Panc1 (cell line): Measurements from ENCODE around the gene HILPDA. TPM values are rescaled to one million over a fixed set of nuclear protein-coding genes. Genes with fewer than 3 reads are reported as not detected.

Source experiments
- ATAC-seq: fragments of 200-7000 bp; cut with Tn5 transposase; 2 replicates; pipeline ENCODE4 v1.9.1; 2020; ENCODE audit warnings: mild to moderate bottlenecking, moderate library complexity
- BruUV-seq: library from RNA; stranded (reverse); fragments of 400-500 nt; replicated peaks from 2 replicates; lab custom pipeline; 2021; lab: Mats Ljungman, UMichigan
- CTCF ChIA-PET: fragments of 300-600 bp; sonication (Branson Sonifier 250); formaldehyde crosslinking; loops from one replicate; lab custom pipeline; 2022; ENCODE audit warnings: antibody characterized with exemption; lab: Charles Lee
- POLR2A ChIA-PET: fragments of 300-600 bp; sonication (Branson Sonifier 250); formaldehyde crosslinking; loops from one replicate; lab custom pipeline; 2022; ENCODE audit warnings: antibody characterized with exemption; lab: Charles Lee
- DNase-seq: peaks from one replicate; pipeline ENCODE4 v3.0.0-alpha.2; 2010; ENCODE audit warnings: low read depth, low spot score
- H3K27ac ChIP-seq: 2 replicates; pipeline ENCODE4 v1.5.1; 2011; ENCODE audit warnings: mild to moderate bottlenecking, low read length, inconsistent platforms
- H3K27me3 ChIP-seq: fragments of 200-500 bp; sonication (Bioruptor generic); 2 replicates; pipeline ENCODE4 v1.6.0; 2014; ENCODE audit warnings: low read length, inconsistent platforms; ENCODE audit not compliant: control insufficient read depth, insufficient read depth
- H3K36me3 ChIP-seq: fragments of 200-500 bp; sonication (Bioruptor generic); 2 replicates; pipeline ENCODE4 v1.5.1; 2014; ENCODE audit warnings: inconsistent platforms, mild to moderate bottlenecking, low read length, moderate library complexity; ENCODE audit not compliant: control insufficient read depth, insufficient read depth
- H3K4me1 ChIP-seq: 2 replicates; pipeline ENCODE4 v1.5.1; 2011; ENCODE audit warnings: inconsistent platforms, mild to moderate bottlenecking, low read length, moderate library complexity; ENCODE audit not compliant: control insufficient read depth, insufficient read depth
- H3K4me3 ChIP-seq, 2 experiments: 2 replicates each; pipeline ENCODE4 v1.5.1; 2011 to 2012; ENCODE audit warnings: low read depth in 2 of 2, low read length in 2 of 2, mild to moderate bottlenecking in 2 of 2, inconsistent platforms in 1 of 2, moderate library complexity in 1 of 2
- H3K9me3 ChIP-seq: fragments of 200-500 bp; sonication (Bioruptor generic); 2 replicates; pipeline ENCODE4 v1.5.1; 2014; ENCODE audit warnings: low read depth, mild to moderate bottlenecking, inconsistent platforms, low read length, moderate library complexity; ENCODE audit not compliant: control insufficient read depth, insufficient read depth
- POLR2AphosphoS5 ChIP-seq: IDR thresholded peaks from 2 replicates; pipeline ENCODE4 v1.6.1; 2012; ENCODE audit warnings: mild to moderate bottlenecking, low read depth, low read length, moderate library complexity
- SIN3A ChIP-seq: IDR thresholded peaks from 2 replicates; pipeline ENCODE4 v1.6.1; 2012; ENCODE audit warnings: low read depth, mild to moderate bottlenecking, low read length, moderate library complexity, borderline replicate concordance; ENCODE audit not compliant: insufficient read depth
- TCF7L2 ChIP-seq: IDR thresholded peaks from 2 replicates; pipeline ENCODE4 v1.6.1; 2011; ENCODE audit warnings: mild to moderate bottlenecking, low read depth, low read length, inconsistent platforms
- in situ Hi-C: cut with HindIII; loops from 2 replicates; pipeline ENCODE4 v1.10.0; 2016; ENCODE audit warnings: low sequenced_read_pairs, low pct_unique_long_range_greater_than_20kb
- intact Hi-C: fragments of 100-400 bp; cut with micrococcal nuclease; formaldehyde crosslinking; loops from one replicate; pipeline ENCODE4 v1.10.0; 2022; ENCODE audit not compliant: unreplicated experiment
- total RNA-seq: library from RNA; stranded (reverse); gene quantifications from one replicate; pipeline ENCODE4 v1.2.1, GENCODE V29; 2021; ENCODE audit not compliant: unreplicated experiment
- TF ChIP-seq, protein P1 (sequence below), 2 experiments: IDR thresholded peaks; 2 replicates each; pipeline ENCODE4 v1.6.1; 2011 to 2012; ENCODE audit warnings: low read depth in 2 of 2, control low read depth in 1 of 2, low read length in 1 of 2, mild to moderate bottlenecking in 1 of 2, moderate library complexity in 1 of 2; ENCODE audit not compliant: insufficient read depth in 1 of 2
- TF ChIP-seq, protein P2 (sequence below): fragments of 450-650 bp; IDR thresholded peaks from 2 replicates; pipeline ENCODE4 v1.5.1; 2017; ENCODE audit warnings: mild to moderate bottlenecking

HILPDA gene
- total RNA-seq, 1 experiment from 2014 or later, result 70.8 TPM

DNA sequence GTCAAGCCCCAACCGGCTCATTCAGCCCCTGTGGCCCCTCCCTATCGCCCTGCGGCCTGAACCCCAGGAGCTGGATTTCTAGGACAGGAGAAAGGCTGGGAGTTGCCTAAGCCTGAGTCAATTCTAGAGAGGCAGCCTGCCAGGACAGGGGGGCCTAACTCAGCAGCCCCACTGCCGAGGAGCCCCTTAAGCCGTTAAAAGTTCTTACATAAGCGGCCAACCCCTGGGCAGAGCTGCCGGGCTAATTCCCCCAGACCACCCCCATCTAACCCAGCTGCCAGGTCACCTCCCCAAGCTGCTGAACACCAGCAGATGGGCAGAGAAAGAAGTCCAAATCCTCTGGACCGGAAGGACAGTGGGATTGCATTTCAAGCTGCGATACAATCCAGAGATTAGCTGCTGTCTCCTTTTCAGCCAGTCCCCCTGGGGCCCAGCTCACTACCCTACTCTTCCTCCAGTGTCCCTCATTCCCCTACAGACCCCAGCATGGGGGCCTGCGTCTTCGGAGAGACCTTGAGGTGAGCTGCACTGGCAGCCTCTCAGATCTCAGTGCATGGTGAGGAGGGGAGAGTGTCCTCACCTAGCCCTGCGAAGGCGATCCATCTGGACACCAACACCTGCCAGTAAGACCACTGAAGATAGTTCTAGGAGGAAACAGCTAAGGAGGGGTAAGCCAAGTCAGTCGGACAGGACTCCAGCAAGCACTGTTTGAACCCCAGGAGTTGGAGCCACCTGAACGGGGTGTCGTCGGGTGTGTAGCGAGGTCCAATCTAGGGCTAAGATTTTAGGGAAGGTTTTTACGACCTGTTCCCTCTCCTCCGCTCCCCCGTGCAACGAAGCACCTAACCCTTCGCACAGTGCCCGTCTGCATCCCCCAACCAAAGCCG is 46.7 kb upstream of the HILPDA start:
- BruUV-seq, result TSS peak; percentile 63
- Histone ChIP-seq H3K36me3 (no peaks in the 10 kb centered on the region; the same call in 1 of the 2 replicates), H3K4me1 (peaks cover 35% of the 10 kb centered on the region), H3K27ac (peak overlapping the region; percentile 85), H3K27me3 (no peaks in the 10 kb centered on the region), H3K9me3 (no peaks in the 10 kb centered on the region), H3K4me3 (peak overlapping the region; percentile 82 to 86)
- no peak for DNase-seq
- in situ Hi-C loops (no loop called here), intact Hi-C loops (no loop called here)
- POLR2A ChIA-PET, result interaction anchor here (0.6 kb wide), 1 partner anchor 67 kb away, joined by 4 read pairs; the partner anchor contains the start of gene METTL2B
- CTCF ChIA-PET, result interaction anchor here (0.6 to 0.8 kb wide), 3 partner anchors 12 to 19 kb away, joined by 3 to 5 read pairs (median 3); no protein-coding TSS in a partner anchor
- ATAC-seq, result no peak
- TF ChIP-seq POLR2AphosphoS5 (no peak), TCF7L2 (no peak), SIN3A (no peak)
- TF ChIP-seq, protein P1, sequence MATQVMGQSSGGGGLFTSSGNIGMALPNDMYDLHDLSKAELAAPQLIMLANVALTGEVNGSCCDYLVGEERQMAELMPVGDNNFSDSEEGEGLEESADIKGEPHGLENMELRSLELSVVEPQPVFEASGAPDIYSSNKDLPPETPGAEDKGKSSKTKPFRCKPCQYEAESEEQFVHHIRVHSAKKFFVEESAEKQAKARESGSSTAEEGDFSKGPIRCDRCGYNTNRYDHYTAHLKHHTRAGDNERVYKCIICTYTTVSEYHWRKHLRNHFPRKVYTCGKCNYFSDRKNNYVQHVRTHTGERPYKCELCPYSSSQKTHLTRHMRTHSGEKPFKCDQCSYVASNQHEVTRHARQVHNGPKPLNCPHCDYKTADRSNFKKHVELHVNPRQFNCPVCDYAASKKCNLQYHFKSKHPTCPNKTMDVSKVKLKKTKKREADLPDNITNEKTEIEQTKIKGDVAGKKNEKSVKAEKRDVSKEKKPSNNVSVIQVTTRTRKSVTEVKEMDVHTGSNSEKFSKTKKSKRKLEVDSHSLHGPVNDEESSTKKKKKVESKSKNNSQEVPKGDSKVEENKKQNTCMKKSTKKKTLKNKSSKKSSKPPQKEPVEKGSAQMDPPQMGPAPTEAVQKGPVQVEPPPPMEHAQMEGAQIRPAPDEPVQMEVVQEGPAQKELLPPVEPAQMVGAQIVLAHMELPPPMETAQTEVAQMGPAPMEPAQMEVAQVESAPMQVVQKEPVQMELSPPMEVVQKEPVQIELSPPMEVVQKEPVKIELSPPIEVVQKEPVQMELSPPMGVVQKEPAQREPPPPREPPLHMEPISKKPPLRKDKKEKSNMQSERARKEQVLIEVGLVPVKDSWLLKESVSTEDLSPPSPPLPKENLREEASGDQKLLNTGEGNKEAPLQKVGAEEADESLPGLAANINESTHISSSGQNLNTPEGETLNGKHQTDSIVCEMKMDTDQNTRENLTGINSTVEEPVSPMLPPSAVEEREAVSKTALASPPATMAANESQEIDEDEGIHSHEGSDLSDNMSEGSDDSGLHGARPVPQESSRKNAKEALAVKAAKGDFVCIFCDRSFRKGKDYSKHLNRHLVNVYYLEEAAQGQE (IDR thresholded peaks at IDR 0.05; ENCODE audit: insufficient read depth in 1 of 2, low read depth in 2 of 2, low read length in 1 of 2), result no peak
- TF ChIP-seq, protein P2, sequence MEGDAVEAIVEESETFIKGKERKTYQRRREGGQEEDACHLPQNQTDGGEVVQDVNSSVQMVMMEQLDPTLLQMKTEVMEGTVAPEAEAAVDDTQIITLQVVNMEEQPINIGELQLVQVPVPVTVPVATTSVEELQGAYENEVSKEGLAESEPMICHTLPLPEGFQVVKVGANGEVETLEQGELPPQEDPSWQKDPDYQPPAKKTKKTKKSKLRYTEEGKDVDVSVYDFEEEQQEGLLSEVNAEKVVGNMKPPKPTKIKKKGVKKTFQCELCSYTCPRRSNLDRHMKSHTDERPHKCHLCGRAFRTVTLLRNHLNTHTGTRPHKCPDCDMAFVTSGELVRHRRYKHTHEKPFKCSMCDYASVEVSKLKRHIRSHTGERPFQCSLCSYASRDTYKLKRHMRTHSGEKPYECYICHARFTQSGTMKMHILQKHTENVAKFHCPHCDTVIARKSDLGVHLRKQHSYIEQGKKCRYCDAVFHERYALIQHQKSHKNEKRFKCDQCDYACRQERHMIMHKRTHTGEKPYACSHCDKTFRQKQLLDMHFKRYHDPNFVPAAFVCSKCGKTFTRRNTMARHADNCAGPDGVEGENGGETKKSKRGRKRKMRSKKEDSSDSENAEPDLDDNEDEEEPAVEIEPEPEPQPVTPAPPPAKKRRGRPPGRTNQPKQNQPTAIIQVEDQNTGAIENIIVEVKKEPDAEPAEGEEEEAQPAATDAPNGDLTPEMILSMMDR, result no peak

DNA sequence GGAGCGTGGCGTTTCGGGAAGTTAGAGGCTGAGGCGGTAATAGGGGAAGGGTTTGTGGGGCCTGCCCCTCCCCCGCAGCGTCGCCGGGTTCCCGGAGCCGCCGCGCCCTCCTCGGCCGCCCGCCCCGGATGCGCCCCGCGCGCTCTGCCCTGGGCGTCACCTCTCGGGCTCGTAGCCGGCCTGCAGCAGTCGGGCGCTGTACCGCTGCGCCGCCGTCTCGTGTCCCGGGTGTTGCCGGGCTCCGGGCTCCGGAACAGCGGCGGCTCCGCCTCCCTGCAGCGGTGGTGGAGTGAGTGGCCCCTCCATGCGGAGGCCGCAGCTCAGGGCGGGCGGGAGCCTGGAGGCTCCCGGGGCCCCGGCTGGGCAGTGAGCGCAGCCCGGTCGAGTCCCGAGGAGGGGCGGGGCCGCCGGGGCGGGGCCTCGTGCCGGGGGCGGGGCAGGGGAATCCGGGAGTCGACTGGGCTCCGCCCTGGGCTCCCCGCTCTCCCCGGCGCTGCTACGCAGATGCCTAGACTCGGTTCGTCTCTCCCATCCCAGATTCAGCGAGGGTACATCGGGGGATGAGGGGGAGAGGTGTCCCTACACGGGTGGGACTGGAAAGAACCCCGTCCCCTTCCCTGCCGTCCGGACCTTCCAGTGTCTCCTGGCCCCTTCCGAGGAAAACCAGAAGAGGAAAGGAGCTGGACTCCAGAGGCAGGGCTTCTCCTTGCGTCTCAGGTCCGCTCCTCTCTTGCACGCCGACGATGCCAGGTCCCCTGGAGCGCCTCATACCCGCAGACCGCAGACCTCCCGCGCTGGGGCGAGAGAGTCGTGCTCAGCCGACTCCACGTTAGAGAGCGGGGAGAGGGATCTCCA is 45.9 kb upstream of the HILPDA start, which contains the start of gene IMPDH1:
TSS of gene IMPDH1 (minus strand) at position 387 of the 855 bp plus-strand sequence. CDS start at position 306, 81 bp downstream.
- intact Hi-C loops, result no loop called here
- DNase-seq (peak; percentile 63), ATAC-seq (peak; percentile 91)
- Histone ChIP-seq H3K9me3 (no peaks in the 10 kb centered on the region), H3K27ac (peak within 1 kb of the TSS; percentile 85), H3K27me3 (no peaks in the 10 kb centered on the region), H3K4me1 (peaks cover 27% of the 10 kb centered on the region), H3K4me3 (peak within 1 kb of the TSS; percentile 82 to 86), H3K36me3 (no peaks in the 10 kb centered on the region; the same call in 1 of the 2 replicates)
- ChIA-PET CTCF (interaction anchor here (0.6 to 1.0 kb wide), 3 partner anchors 11 to 50 kb away, joined by 3 to 5 read pairs (median 5); no protein-coding TSS in a partner anchor), POLR2A (interaction anchor here (0.6 kb wide), 2 partner anchors 14 to 67 kb away, joined by 4 read pairs; partner anchors contain the start of gene METTL2B)
- BruUV-seq, result no TSS peak
- TF ChIP-seq, protein P2, result no peak
- TF ChIP-seq POLR2AphosphoS5, result peak; percentile 49; the same call in 1 of the 2 replicates
- peak; percentile 56; the same call in 1 of the 2 replicates for TF ChIP-seq SIN3A
- in situ Hi-C loops, result no loop called here
